Astrocyte of the cerebellum (primary cell): ENCODE results near the gene DMRT3.

Experiments
- DNase-seq: peaks from one replicate; pipeline ENCODE4 v3.0.0-alpha.2; 2011; ENCODE audit warnings: low read depth
- H3K4me3 ChIP-seq: 2 replicates; pipeline ENCODE4 v1.5.1; 2011; ENCODE audit warnings: mild to moderate bottlenecking, low read depth, low read length, moderate library complexity
- in situ Hi-C: cut with HindIII; loops from 2 replicates; pipeline ENCODE4 v1.10.0; 2017; ENCODE audit warnings: low sequenced_read_pairs
- TF ChIP-seq, protein P1 (sequence below): IDR thresholded peaks from 2 replicates; pipeline ENCODE4 v1.5.1; 2012; ENCODE audit warnings: low read length, low read depth, moderate library complexity, mild to moderate bottlenecking; ENCODE audit errors: missing control alignments

The DMRT3 gene

DNA sequence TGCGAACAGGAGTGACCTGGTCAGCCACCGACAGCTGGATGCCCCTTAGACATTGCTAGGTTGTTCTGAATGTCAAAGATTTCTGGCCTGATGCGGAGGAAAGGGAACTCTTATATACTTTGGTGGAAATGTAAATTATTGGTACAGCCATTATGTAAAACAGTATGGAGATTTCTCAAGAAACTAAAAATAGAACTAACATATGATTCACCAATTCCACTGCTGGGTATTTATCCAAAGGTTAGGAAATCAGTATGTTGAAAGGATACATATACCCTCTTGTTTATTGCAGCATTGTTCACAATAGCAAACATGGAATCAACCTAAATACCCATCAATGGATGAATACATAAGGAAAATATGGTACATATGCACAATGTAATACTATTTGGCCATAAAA is 31.8 kb downstream of the DMRT3 start:
- DNase-seq = no peak
- in situ Hi-C loops = no loop called here
- TF ChIP-seq, protein P1, sequence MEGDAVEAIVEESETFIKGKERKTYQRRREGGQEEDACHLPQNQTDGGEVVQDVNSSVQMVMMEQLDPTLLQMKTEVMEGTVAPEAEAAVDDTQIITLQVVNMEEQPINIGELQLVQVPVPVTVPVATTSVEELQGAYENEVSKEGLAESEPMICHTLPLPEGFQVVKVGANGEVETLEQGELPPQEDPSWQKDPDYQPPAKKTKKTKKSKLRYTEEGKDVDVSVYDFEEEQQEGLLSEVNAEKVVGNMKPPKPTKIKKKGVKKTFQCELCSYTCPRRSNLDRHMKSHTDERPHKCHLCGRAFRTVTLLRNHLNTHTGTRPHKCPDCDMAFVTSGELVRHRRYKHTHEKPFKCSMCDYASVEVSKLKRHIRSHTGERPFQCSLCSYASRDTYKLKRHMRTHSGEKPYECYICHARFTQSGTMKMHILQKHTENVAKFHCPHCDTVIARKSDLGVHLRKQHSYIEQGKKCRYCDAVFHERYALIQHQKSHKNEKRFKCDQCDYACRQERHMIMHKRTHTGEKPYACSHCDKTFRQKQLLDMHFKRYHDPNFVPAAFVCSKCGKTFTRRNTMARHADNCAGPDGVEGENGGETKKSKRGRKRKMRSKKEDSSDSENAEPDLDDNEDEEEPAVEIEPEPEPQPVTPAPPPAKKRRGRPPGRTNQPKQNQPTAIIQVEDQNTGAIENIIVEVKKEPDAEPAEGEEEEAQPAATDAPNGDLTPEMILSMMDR = no peak
- no peak overlapping the region for H3K4me3 ChIP-seq

DNA sequence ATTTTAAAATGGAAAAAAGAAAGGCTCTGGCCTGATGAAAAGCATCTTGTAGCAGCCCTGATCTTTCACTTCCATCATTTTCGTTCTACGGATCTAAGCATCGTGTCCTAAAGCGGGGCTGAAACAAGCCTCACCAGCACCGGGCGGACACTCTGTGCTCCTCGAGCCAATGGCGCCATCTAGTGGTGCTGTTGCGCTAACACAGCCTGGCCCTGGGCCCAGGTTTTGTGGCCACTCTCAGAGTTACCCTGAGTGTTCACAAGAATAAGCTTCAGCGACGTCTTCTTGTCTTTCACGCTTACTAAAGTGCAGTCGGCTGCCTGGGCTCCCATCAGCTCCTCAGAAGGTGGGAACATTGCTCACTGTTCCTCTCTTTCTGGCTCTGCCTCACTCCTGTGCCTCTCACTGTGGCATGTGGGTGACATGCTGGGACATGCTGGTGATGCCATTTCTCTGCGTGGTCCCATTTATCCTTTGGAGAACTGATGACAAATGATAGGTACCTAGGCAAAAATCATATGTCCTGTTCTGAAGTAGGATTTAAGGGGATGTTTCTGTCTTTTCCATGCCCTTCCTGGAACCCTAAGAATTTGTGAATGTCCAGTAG is 32.7 kb downstream of the DMRT3 start:
- no peak overlapping the region for H3K4me3 ChIP-seq
- DNase-seq = peak; percentile 57
- TF ChIP-seq, protein P1 = peak; percentile 95
- in situ Hi-C loops = no loop called here

DNA sequence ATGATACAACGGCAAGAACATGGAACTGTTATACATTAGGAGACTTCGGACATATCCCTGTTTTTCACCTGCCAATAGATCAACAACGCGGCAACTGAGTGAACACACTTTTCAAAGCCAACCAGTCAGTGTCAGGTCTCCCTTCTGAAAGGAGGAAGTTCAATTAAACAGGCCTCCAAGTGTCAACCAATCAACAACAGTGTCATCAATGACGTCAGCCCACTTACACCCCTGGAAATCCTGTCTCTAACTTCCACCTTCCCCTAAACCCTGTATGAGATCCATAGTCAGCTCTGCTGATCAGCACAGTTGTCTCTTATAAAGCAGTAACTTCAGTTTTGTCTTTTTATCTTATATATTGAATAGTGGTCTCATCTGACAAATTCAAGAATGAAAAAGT is 36.6 kb downstream of the DMRT3 start:
- TF ChIP-seq, protein P1 = no peak
- no peak overlapping the region for H3K4me3 ChIP-seq
- in situ Hi-C loops = no loop called here
- no peak for DNase-seq

DNA sequence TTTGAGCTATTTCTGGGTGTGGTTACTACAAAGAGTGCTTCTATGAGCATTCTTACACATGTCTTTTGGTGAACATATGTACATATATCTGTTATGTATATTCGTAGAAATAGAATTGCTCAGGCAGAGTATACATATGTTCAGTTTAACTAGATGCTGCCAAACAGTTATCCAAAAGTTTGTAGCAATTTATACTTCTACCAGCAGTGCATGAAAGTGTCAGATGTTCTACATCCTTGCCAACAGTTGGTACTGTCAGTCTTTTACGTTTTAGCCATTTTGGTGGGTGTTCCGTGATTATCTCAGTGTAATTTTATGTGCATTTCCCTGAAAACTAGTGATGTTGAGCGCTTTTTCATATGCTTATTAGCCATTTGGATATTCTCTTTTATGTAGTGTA is 37.8 kb downstream of the DMRT3 start:
- no peak overlapping the region for H3K4me3 ChIP-seq
- TF ChIP-seq, protein P1 = no peak
- no peak for DNase-seq
- in situ Hi-C loops = no loop called here

DNA sequence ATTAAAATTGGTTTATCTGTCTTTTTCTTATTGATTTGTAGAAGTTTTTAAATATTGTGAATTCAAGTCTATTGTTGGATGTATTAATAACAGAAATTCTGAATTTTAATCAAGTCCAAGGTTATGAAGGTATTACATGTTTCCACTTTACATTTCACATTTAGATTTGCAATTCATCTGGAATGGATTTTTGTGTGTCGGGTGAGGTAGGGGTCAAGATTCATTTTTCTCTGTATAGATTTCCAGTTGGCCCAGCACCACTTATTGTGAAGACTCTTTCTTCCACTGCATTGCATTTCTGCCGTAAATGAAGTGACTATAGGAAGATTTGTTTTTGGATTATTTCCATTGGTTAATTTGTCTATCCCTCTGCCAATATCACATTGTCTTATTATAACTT is 38.2 kb downstream of the DMRT3 start:
- H3K4me3 ChIP-seq = no peak overlapping the region
- DNase-seq = no peak

DNA sequence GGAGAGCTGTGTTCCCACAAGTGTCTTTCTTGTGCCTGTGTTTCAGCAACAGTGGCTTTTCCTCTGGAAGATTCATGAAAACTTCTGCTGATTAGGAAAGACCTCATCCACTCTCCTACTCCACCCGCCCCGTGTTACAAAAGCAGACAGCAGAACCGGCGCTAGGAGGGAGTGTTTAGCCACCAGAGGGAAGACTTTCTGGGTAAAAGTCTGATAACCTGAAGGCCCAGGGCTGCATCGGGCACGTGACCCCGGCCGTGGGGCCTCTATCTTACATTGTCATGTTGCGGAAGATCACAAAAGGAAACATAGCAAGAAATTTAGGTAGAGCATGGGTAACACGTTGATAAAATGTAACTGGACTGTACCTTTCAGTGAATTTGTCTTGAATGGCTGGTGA is 41.7 kb downstream of the DMRT3 start:
- H3K4me3 ChIP-seq = no peak overlapping the region
- DNase-seq = no peak
- TF ChIP-seq, protein P1 = no peak
- in situ Hi-C loops = no loop called here

More for the DNA sequence above, 38.2 kb downstream of the DMRT3 start:
- TF ChIP-seq, protein P1 = no peak
- in situ Hi-C loops = no loop called here
